Stimulated activated CD4-positive, alpha-beta T cell treated with anti-CD3 and anti-CD28 coated beads, Interleukin-4, amount 100 ng/mL, for 4 hours (primary cell): ENCODE results near the gene GLS2.

Source experiments
- DNase-seq, 2 experiments: peaks; one replicate each; pipeline ENCODE4 v3.0.0-alpha.2; 2020

The GLS2 gene

GRCh38 chr12:56437430-56438176, 50.4 kb downstream of the GLS2 start:
- no peak for DNase-seq

GRCh38 chr12:56434828-56435227, 53.1 kb downstream of the GLS2 start:
- DNase-seq = no peak

GRCh38 chr12:56431850-56432249, 56.1 kb downstream of the GLS2 start:
- DNase-seq = no peak

- DNase-seq = no peak
These were observed 56.7 kb downstream of the GLS2 start for GRCh38 chr12:56431288-56431687.

GRCh38 chr12:56425940-56426438, 62.0 kb downstream of the GLS2 start:
- DNase-seq = no peak

GRCh38 chr12:56425193-56425592, 62.8 kb downstream of the GLS2 start:
- no peak for DNase-seq
